Neural cell (in vitro differentiated cells): ENCODE measurements around the gene TPSAB1. TPM values are rescaled to one million over a fixed set of nuclear protein-coding genes. Genes with fewer than 3 reads are reported as not detected.

ENCODE experiments used
- H2AFZ ChIP-seq: fragments of 200-600, 300-800 bp; sonication (generic), shearing (Covaris generic); 2 replicates; pipeline ENCODE4 v1.6.0; 2014; ENCODE audit warnings: low read depth, mild to moderate bottlenecking, antibody characterized with exemption, low read length, moderate library complexity
- H3F3A ChIP-seq: fragments of 200-600 bp; shearing (Covaris generic); 2 replicates; pipeline ENCODE4 v1.6.1; 2016; ENCODE audit warnings: mild to moderate bottlenecking, moderate library complexity, mixed read lengths, antibody characterized with exemption, low read length; ENCODE audit not compliant: insufficient read depth, poor library complexity, severe bottlenecking
- H3K27ac ChIP-seq: fragments of 200-600, 300-800 bp; sonication (generic), shearing (Covaris generic); 2 replicates; pipeline ENCODE4 v1.5.1; 2014; ENCODE audit warnings: mild to moderate bottlenecking, low read length, moderate library complexity
- H3K27me3 ChIP-seq: fragments of 300-800, 200-600 bp; sonication (generic), shearing (Covaris generic); 2 replicates; pipeline ENCODE4 v1.6.0; 2014; ENCODE audit warnings: mild to moderate bottlenecking, low read depth, low read length, moderate library complexity; ENCODE audit not compliant: insufficient read depth
- H3K36me3 ChIP-seq: fragments of 300-800, 200-600 bp; sonication (generic), shearing (Covaris generic); 2 replicates; pipeline ENCODE4 v1.5.1; 2014; ENCODE audit warnings: mild to moderate bottlenecking, antibody characterized with exemption, low read length, moderate library complexity; ENCODE audit not compliant: insufficient read depth
- H3K4me2 ChIP-seq: fragments of 300-800, 200-600 bp; sonication (generic), shearing (Covaris generic); 2 replicates; pipeline ENCODE4 v1.6.0; 2014; ENCODE audit warnings: mild to moderate bottlenecking, low read length
- H3K4me3 ChIP-seq: fragments of 300-800, 200-600 bp; sonication (generic), shearing (Covaris generic); 2 replicates; pipeline ENCODE4 v1.5.1; 2014; ENCODE audit warnings: mild to moderate bottlenecking, low read length, moderate library complexity
- H3K79me2 ChIP-seq: fragments of 200-600 bp; shearing (Covaris generic); replicated peaks from 2 replicates; pipeline ENCODE4 v1.6.0; 2014; ENCODE audit warnings: mild to moderate bottlenecking, low read length, moderate library complexity; ENCODE audit not compliant: insufficient read depth
- H3K9ac ChIP-seq: fragments of 300-800, 200-600 bp; sonication (generic), shearing (Covaris generic); 2 replicates; pipeline ENCODE4 v1.6.1; 2016; ENCODE audit warnings: mild to moderate bottlenecking, low read length, mixed read lengths
- H3K9me2 ChIP-seq: fragments of 200-600 bp; shearing (Covaris generic); 2 replicates; pipeline ENCODE4 v1.6.1; 2016; ENCODE audit warnings: mild to moderate bottlenecking, low read length, mixed read lengths; ENCODE audit not compliant: insufficient read depth
- H3K9me3 ChIP-seq: fragments of 200-600, 300-800 bp; sonication (generic), shearing (Covaris generic); 2 replicates; pipeline ENCODE4 v1.6.1; 2016; ENCODE audit warnings: mild to moderate bottlenecking, mixed run types, low read length, moderate library complexity, mixed read lengths
- H4K20me1 ChIP-seq: fragments of 200-600 bp; shearing (Covaris generic); 2 replicates; pipeline ENCODE4 v1.6.1; 2016; ENCODE audit warnings: mild to moderate bottlenecking, mixed run types; ENCODE audit not compliant: insufficient read depth
- EP300 ChIP-seq: fragments of 450-650 bp; conservative IDR thresholded peaks from 2 replicates; pipeline ENCODE4 v1.6.1; 2014; ENCODE audit warnings: antibody characterized with exemption, mild to moderate bottlenecking, moderate library complexity; ENCODE audit not compliant: poor library complexity, severe bottlenecking
- EZH2 ChIP-seq: fragments of 200-600, 300-800 bp; shearing (Covaris generic), sonication (generic); IDR thresholded peaks from 2 replicates; pipeline ENCODE4 v1.6.1; 2014; ENCODE audit warnings: antibody characterized with exemption, low read length, borderline replicate concordance, mild to moderate bottlenecking; ENCODE audit not compliant: insufficient read depth, poor library complexity, severe bottlenecking
- MXI1 ChIP-seq: fragments of 450-650 bp; conservative IDR thresholded peaks from 2 replicates; pipeline ENCODE4 v1.6.1; 2014; ENCODE audit warnings: antibody characterized with exemption, mild to moderate bottlenecking; ENCODE audit not compliant: poor library complexity, severe bottlenecking
- POLR2AphosphoS5 ChIP-seq: IDR thresholded peaks from 2 replicates; pipeline ENCODE4 v1.6.1; 2012
- RAD21 ChIP-seq: fragments of 450-650 bp; conservative IDR thresholded peaks from 2 replicates; pipeline ENCODE4 v1.6.1; 2014; ENCODE audit warnings: antibody characterized with exemption, mild to moderate bottlenecking, moderate library complexity
- SMC3 ChIP-seq: fragments of 450-650 bp; conservative IDR thresholded peaks from 2 replicates; pipeline ENCODE4 v1.6.1; 2014; ENCODE audit warnings: antibody characterized with exemption, mild to moderate bottlenecking, moderate library complexity; ENCODE audit not compliant: poor library complexity
- TAF1 ChIP-seq: IDR thresholded peaks from 2 replicates; pipeline ENCODE4 v1.6.1; 2012; ENCODE audit warnings: low read depth
- polyA plus RNA-seq: library from polyadenylated mRNA; depleted of rRNA; stranded (reverse); fragments of >200 nt; gene quantifications from 2 replicates; pipeline ENCODE4 v1.2.3, GENCODE V29; 2014
- TF ChIP-seq, protein P1 (sequence below): fragments of 450-650 bp; IDR thresholded peaks from 2 replicates; pipeline ENCODE4 v1.5.1; 2014; ENCODE audit warnings: antibody characterized with exemption, mild to moderate bottlenecking, moderate library complexity; ENCODE audit not compliant: poor library complexity, severe bottlenecking
- TF ChIP-seq, protein P2 (sequence below): IDR thresholded peaks from 2 replicates; pipeline ENCODE4 v1.6.1; 2012; ENCODE audit warnings: borderline replicate concordance

The TPSAB1 gene
- polyA plus RNA-seq, 1 donor from 2014 or later = not detected

DNA sequence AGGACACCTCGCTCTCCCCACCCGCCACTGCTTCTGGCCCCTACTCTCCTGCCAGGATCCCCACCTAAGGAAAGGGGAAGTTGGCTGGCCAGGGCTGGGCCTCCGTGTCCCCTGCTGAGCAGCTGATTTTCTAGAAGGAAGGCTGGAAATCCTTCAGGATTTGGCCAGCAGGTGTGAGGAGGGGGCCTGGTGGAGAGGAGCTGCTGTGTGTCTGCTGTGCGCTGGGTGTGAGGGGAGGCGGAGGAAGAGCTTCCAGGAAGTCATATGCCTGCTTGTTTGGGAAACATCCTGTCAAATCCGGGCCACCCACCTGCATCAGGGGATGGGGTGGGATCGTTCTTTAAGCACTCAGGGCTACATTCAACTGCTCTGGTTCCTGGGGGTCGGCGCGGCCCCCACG lies 44.0 kb upstream of the TPSAB1 start:
- Histone ChIP-seq H3K27me3 (no peaks in the 10 kb centered on the region), H3K4me2 (no peak overlapping the region), H3K9me2 (no peaks in the 10 kb centered on the region), H3K79me2 (no peaks in the 10 kb centered on the region), H4K20me1 (no peaks in the 10 kb centered on the region), H3K9me3 (no peaks in the 10 kb centered on the region), H3K36me3 (no peaks in the 10 kb centered on the region), H3K9ac (no peak overlapping the region), H3K27ac (no peak overlapping the region), H3F3A (no peaks in the 10 kb centered on the region), H2AFZ (no peak overlapping the region), H3K4me3 (no peak overlapping the region)
- no peak for TF ChIP-seq SMC3
- no peak for TF ChIP-seq EP300
- TF ChIP-seq RAD21 = no peak
- no peak for TF ChIP-seq EZH2
- TF ChIP-seq, protein P1, sequence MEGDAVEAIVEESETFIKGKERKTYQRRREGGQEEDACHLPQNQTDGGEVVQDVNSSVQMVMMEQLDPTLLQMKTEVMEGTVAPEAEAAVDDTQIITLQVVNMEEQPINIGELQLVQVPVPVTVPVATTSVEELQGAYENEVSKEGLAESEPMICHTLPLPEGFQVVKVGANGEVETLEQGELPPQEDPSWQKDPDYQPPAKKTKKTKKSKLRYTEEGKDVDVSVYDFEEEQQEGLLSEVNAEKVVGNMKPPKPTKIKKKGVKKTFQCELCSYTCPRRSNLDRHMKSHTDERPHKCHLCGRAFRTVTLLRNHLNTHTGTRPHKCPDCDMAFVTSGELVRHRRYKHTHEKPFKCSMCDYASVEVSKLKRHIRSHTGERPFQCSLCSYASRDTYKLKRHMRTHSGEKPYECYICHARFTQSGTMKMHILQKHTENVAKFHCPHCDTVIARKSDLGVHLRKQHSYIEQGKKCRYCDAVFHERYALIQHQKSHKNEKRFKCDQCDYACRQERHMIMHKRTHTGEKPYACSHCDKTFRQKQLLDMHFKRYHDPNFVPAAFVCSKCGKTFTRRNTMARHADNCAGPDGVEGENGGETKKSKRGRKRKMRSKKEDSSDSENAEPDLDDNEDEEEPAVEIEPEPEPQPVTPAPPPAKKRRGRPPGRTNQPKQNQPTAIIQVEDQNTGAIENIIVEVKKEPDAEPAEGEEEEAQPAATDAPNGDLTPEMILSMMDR = no peak
- TF ChIP-seq POLR2AphosphoS5 = no peak
- no peak for TF ChIP-seq MXI1
- TF ChIP-seq, protein P2, sequence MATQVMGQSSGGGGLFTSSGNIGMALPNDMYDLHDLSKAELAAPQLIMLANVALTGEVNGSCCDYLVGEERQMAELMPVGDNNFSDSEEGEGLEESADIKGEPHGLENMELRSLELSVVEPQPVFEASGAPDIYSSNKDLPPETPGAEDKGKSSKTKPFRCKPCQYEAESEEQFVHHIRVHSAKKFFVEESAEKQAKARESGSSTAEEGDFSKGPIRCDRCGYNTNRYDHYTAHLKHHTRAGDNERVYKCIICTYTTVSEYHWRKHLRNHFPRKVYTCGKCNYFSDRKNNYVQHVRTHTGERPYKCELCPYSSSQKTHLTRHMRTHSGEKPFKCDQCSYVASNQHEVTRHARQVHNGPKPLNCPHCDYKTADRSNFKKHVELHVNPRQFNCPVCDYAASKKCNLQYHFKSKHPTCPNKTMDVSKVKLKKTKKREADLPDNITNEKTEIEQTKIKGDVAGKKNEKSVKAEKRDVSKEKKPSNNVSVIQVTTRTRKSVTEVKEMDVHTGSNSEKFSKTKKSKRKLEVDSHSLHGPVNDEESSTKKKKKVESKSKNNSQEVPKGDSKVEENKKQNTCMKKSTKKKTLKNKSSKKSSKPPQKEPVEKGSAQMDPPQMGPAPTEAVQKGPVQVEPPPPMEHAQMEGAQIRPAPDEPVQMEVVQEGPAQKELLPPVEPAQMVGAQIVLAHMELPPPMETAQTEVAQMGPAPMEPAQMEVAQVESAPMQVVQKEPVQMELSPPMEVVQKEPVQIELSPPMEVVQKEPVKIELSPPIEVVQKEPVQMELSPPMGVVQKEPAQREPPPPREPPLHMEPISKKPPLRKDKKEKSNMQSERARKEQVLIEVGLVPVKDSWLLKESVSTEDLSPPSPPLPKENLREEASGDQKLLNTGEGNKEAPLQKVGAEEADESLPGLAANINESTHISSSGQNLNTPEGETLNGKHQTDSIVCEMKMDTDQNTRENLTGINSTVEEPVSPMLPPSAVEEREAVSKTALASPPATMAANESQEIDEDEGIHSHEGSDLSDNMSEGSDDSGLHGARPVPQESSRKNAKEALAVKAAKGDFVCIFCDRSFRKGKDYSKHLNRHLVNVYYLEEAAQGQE = no peak
- no peak for TF ChIP-seq TAF1

DNA sequence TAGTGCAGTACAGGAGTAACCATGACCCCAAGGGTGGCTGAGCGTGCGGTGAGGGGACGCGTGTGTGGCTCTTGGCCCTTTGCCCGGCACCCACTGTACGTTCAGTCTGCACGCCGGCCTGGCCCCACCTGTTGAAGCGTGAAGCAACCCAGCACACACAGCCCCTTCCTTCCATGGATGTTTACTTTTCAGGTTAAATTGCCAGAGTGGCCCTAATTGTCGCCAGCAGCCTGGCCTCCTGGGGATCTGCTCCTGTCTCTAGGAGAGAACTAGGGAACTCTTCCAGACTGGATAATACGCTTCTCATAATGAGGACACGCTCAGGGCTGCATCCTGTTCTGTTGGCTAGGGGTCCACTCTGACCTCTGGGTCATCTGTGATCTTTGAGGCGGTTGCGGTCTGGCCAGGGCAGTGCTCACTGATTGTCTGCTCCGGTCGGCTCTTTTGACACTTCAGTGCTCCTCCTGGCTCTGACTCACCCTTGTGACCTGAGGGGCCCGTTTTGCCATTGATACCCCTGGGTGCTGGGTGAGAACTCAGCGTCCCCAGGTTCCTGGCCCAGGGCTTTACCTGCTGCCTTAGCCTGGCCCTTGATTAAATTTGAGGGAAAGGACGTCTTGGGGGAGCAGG lies 43.2 kb upstream of the TPSAB1 start:
- Histone ChIP-seq H3K27ac (no peak overlapping the region), H3K27me3 (no peaks in the 10 kb centered on the region), H3K9ac (no peak overlapping the region), H3K9me2 (no peaks in the 10 kb centered on the region), H3K79me2 (no peaks in the 10 kb centered on the region), H3K9me3 (no peaks in the 10 kb centered on the region), H3K4me2 (no peak overlapping the region), H4K20me1 (no peaks in the 10 kb centered on the region), H3K4me3 (no peak overlapping the region), H2AFZ (no peak overlapping the region), H3F3A (no peaks in the 10 kb centered on the region), H3K36me3 (no peaks in the 10 kb centered on the region)
- TF ChIP-seq EZH2 = no peak
- TF ChIP-seq, protein P2 = no peak
- no peak for TF ChIP-seq POLR2AphosphoS5
- no peak for TF ChIP-seq TAF1
